HG03025 (cell line): ENCODE data around the gene GOLGA6L2.

ENCODE experiments used
- ATAC-seq: cut with Tn5 transposase; IDR thresholded peaks from one replicate; pipeline ENCODE4 v1.9.1; 2021; ENCODE audit warnings: mild to moderate bottlenecking, moderate library complexity; ENCODE audit not compliant: unreplicated experiment, low FRiP score

GOLGA6L2 gene, protein sequence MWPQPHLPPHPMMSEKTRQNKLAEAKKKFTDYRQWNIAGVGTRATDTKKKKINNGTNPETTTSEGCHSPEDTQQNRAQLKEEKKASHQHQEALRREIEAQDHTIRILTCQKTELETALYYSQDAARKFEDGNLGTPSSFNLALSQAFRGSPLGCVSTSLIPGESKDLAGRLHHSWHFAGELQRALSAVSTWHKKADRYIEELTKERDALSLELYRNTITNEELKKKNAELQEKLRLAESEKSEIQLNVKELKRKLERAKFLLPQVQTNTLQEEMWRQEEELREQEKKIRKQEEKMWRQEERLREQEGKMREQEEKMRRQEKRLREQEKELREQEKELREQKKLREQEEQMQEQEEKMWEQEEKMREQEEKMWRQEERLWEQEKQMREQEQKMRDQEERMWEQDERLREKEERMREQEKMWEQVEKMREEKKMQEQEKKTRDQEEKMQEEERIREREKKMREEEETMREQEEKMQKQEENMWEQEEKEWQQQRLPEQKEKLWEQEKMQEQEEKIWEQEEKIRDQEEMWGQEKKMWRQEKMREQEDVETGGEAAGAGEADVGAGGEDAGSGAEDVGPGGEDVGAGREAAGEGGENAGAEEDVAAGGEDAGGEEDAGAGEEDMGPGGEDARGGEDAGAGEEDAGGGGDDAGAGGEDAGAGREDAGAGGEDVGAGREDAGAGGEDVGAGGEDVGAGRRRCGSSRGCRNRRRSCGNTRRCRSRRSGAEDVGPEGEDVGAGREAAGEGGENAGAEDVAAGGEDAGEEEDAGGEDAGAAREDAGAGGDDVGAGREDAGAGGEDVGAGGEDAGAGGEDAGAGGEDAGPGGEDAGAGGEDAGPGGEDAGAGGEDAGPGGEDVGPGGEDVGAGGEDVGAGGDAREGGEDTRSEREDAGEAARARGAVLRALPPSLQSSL

GRCh38 chr15:23447107-23447500, at the start of gene GOLGA6L2:
Gene GOLGA6L2 (minus strand): TSS chr15:23447243. CDS start chr15:23447181, 62 bp downstream.
- no peak for ATAC-seq

- no peak for ATAC-seq
Measured at GRCh38 chr15:23484870-23485269, 37.8 kb upstream of the GOLGA6L2 start.

DNA sequence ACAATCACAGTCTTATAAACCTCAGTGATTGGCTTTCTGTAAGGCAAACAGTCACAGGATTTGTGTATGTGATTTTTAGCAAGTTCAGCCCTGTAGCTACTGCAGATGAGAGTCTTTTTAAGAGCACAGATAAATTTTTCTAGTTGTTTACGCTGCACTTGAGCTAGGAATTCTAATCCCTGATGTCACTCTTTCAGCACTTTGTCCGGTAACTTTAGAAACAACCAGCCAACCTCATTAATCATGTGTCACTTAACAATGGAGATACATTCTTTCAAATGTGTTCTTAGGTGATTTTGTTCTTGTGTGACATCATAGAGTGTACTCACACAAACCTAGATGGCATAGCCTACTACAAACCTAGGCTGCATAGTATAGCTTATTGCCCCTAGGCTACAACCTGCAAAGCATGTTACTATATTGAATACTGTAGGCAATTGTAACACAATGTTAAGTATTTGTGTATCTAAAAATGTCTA, 36.8 kb upstream of the GOLGA6L2 start:
- ATAC-seq = no peak

GRCh38 chr15:23482764-23483489, 35.9 kb upstream of the GOLGA6L2 start:
- no peak for ATAC-seq

DNA sequence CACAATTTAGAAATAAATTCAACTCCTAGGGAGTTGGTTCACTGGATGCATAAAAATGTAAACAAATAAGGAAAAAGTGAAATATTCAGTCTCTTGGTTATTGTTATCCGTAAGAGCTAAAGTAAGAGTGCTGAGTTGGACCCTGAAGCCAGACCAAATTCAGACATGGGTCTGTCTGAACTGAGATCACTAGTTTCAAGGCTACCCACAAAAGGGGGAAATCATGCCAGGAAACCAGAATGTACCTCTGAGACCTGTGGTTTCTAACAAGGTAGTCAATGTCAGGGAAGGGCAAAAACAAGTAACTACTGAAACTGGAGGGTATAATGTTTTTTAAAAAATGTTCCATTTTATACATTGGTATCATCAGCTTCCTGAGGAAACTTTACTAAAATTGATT, 35.2 kb upstream of the GOLGA6L2 start:
- ATAC-seq = no peak

DNA sequence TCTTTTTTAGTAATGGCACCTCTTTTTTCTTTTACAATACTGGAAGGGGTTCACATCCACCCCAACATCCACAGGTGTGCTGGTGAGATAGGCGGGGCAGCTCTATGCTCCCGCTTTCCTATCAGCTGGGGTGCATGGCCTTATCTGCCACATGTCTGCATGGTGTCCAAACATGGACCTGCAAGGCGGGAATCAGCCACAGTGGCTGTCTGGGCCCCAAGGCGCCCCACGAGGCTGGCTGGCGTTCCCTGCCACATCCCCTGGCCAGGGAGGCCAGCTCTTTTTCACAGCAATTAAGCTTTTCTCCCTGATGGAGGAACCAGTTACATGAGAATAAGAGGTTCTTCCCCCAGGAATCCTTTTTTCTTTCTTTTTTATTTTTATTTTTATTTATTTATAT, 30.9 kb upstream of the GOLGA6L2 start:
- ATAC-seq = no peak

DNA sequence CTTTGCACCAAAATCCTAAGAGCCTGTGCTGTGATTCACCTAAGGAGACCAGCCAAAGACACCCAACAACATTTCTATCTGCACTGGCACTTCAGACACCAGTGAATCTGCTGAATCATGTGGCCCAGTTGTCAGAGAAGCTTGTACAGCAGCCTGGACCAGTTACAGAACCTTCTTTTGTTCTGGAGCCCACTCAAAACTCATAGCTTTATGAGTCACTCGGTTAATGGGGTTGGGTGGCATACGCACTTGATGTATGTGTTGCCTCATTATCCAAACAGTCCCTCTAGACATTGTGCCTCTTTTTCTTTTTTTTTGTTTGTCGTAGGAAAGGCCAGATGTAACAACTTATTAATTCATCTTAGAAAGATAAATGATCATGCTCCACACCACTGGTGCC, 25.6 kb upstream of the GOLGA6L2 start:
- no peak for ATAC-seq

- no peak for ATAC-seq
Measured at GRCh38 chr15:23472033-23472432, 25.0 kb upstream of the GOLGA6L2 start.

DNA sequence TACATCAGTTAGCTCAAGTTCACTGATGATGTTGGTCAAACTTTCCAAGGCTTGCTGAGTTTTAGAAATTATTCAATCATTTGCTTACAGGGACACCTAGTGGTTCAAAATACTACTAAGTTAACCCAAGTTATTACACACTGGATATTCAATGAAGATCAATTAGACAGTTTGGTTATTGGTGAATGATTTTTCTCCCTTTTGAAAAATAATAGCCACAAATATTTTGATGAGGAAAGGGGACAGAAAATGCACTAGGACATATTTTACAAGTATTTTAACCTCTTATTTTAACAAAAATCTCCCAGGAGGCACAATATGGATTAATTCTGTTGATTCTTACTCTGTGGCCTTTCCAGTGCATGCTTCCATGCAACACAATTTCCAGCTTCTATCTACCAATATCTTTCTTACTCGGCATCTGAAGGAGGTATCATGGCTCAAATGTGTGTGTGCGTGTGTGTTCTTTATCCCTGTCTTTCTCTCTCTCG, 20.1 kb upstream of the GOLGA6L2 start:
- no peak for ATAC-seq

DNA sequence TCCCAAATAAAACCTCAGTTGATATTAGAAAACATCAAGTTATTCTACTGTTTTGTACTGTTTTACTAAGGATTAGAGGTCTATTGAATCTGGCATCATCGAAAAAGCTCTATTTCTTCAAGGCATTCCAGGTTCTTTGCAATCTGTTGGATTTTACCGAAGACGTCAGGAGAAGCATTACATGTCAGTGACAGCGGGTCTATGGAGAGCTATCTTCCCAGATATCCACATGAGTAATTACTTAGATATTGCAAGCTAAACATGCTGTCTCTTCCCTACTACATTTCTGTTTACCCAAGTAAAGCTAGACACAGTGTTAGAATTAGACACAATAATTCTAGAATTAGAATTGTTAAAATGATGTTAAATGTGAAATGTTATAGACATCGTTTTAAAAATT, 10.8 kb upstream of the GOLGA6L2 start:
- no peak for ATAC-seq

GRCh38 chr15:23446215-23447106, 582 bp downstream of the GOLGA6L2 start:
- ATAC-seq = no peak

GRCh38 chr15:23444269-23444668, 2.8 kb downstream of the GOLGA6L2 start:
- no peak for ATAC-seq

- ATAC-seq = no peak
Measured at GRCh38 chr15:23441204-23441603, 5.8 kb downstream of the GOLGA6L2 start.

GRCh38 chr15:23440596-23440995, 6.4 kb downstream of the GOLGA6L2 start:
- ATAC-seq = no peak

- ATAC-seq = no peak
Measured at GRCh38 chr15:23439513-23439912, 7.5 kb downstream of the GOLGA6L2 start.

DNA sequence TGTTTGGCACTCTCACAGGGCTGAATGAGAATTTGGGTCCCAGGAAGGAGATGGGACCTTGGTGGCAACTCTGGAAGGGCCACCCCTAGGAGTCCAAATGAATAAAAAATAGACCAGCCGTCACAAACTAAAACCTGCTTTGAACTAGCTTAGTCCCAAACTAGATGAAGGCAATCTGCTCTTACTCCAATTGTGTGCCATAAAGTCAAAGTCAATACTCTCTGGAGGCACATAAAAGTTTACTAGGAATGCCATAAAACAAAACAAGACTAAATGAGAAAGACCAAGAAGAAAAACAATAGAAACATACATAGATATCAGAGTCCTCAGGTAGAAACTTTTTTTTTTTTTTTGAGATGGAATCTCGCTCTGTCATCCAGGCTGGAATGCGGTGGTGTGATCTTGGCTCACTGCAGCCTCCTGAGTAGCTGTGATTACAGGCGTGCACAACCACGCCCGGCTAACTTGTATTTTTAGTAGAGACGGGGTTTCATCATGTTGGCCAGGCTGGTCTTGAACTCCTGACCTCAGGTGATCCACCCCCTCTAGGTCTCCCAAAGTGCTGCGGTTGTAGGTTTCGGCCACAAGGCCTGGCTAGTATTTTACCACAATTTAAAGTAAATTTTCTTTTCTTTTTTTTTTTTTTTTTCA, 8.1 kb downstream of the GOLGA6L2 start:
- no peak for ATAC-seq

DNA sequence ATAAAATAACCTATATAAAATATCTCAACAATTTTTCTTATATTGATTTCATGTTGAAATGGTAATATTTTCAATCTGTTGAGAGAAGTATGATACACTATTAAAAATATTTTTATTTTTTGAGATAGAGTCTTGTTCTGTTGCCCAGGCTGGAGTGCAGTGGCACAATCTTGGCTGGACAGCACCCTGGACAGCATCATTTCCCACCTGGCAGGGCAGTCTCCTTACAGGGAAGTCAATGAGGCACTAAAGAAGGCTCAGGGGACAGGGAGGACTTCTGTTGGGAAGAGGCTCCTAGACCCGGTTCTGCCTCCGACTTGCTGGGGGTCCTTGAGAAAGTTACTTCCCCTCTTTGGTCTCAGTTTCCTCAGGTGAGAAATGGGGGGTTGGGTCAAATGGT, 9.4 kb downstream of the GOLGA6L2 start:
- ATAC-seq = no peak

- no peak for ATAC-seq
Measured at GRCh38 chr15:23437146-23437545, 9.9 kb downstream of the GOLGA6L2 start.

DNA sequence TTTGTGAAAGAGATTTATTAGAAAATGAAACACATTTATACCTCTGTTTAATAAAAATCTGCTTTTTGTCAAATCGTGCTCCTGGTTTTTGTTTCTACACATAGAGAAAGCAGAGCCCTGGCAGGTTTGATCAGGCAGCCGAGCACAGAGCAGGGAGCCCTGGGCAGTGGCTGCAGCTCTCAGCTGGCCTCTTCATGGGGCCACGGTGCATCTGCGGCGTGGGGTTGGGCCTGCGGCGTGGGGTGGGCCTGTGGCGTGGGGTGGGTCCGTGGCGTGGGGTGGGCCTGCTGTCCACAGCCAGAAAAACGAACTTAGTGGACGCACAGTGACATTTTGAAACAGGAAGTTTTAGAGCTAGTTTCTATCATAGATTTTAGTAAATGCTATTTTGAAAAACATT, 10.6 kb downstream of the GOLGA6L2 start:
- ATAC-seq = no peak
